GM18520 (cell line): ENCODE data around the gene CD55.

Experiments used
- ATAC-seq: cut with Tn5 transposase; IDR thresholded peaks from one replicate; pipeline ENCODE4 v1.9.1; 2021; ENCODE audit not compliant: unreplicated experiment

Gene CD55

GRCh38 chr1:207361889-207362288, 40.4 kb downstream of the CD55 start:
- no peak for ATAC-seq

- ATAC-seq, result no peak
These were observed 41.7 kb downstream of the CD55 start for GRCh38 chr1:207362962-207363860.

- no peak for ATAC-seq
These were observed 42.4 kb downstream of the CD55 start for GRCh38 chr1:207363871-207364270.

- no peak for ATAC-seq
These were observed 43.1 kb downstream of the CD55 start for GRCh38 chr1:207364614-207365013.

GRCh38 chr1:207365063-207365462, 43.6 kb downstream of the CD55 start:
- no peak for ATAC-seq

GRCh38 chr1:207366022-207366421, 44.5 kb downstream of the CD55 start:
- no peak for ATAC-seq

- no peak for ATAC-seq
These were observed 67.2 kb downstream of the CD55 start for GRCh38 chr1:207388721-207389120.

GRCh38 chr1:207389728-207390464, 68.4 kb downstream of the CD55 start:
- ATAC-seq, result no peak

GRCh38 chr1:207393610-207394009, 72.1 kb downstream of the CD55 start:
- ATAC-seq, result no peak

- no peak for ATAC-seq
These were observed 74.8 kb downstream of the CD55 start for GRCh38 chr1:207396168-207396746.

- no peak for ATAC-seq
These were observed 76.0 kb downstream of the CD55 start for GRCh38 chr1:207397525-207397926.

GRCh38 chr1:207398986-207399385, 77.5 kb downstream of the CD55 start:
- ATAC-seq, result no peak

- ATAC-seq, result no peak
These were observed 80.1 kb downstream of the CD55 start for GRCh38 chr1:207401578-207401977.

- no peak for ATAC-seq
These were observed 81.3 kb downstream of the CD55 start for GRCh38 chr1:207402744-207403143.

GRCh38 chr1:207404849-207405525, 83.5 kb downstream of the CD55 start:
- ATAC-seq, result no peak

- ATAC-seq, result no peak
These were observed 84.3 kb downstream of the CD55 start for GRCh38 chr1:207405814-207406213.

- peak; percentile 43 for ATAC-seq
These were observed 86.3 kb downstream of the CD55 start for GRCh38 chr1:207407655-207408260.
